Mucosa of stomach (tissue), 1 donor: Measurements from ENCODE around the gene CDCA7.
"Not testable (repeated sequence)": the region's sequence is repeated elsewhere in the genome, so short reads cannot be mapped to it uniquely, and the experiment has no call there.

ENCODE experiments used
- H3K27me3 ChIP-seq: one replicate; pipeline ENCODE4 v1.7.0; 2013; ENCODE audit warnings: mild to moderate bottlenecking, low read length; ENCODE audit not compliant: control insufficient read depth, insufficient read depth
- H3K36me3 ChIP-seq: one replicate; pipeline ENCODE4 v1.7.0; 2013; ENCODE audit warnings: low read length; ENCODE audit not compliant: control insufficient read depth, insufficient read depth
- H3K4me1 ChIP-seq: one replicate; pipeline ENCODE4 v1.7.0; 2013; ENCODE audit warnings: mild to moderate bottlenecking, low read length; ENCODE audit not compliant: control insufficient read depth, insufficient read depth
- H3K4me3 ChIP-seq: one replicate; pipeline ENCODE4 v1.7.0; 2013; ENCODE audit warnings: low read length
- H3K9ac ChIP-seq: one replicate; pipeline ENCODE4 v1.7.0; 2013; ENCODE audit warnings: mild to moderate bottlenecking, low read length, moderate library complexity
- H3K9me3 ChIP-seq: one replicate; pipeline ENCODE4 v1.7.0; 2013; ENCODE audit warnings: mild to moderate bottlenecking, low read length, moderate library complexity; ENCODE audit not compliant: control insufficient read depth
- donor health status: Pancreatic carcinoma.

CDCA7 gene

DNA sequence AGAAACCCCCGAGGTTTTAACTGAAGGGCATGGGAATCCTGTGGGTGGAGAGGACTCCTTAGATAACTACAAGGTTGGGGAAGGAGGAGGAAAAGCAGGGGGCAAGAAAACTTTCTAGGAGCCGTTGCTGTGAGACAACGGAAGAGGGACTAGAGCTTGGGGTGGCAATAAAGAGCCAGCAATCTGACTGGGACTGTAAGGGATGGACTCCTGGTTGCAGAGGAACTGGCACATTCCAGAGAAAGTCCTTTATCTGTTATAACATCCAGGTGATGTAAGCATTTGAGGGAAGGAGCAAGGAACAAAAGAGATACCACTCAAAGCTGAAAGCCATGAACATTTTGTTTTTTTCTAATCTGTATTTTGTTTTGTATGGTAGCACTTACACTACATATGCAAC, 16.4 kb downstream of the CDCA7 start:
- no peaks in the 10 kb centered on the region for H3K9me3 ChIP-seq
- no peak overlapping the region for H3K9ac ChIP-seq
- H3K4me3 ChIP-seq, result no peak overlapping the region
- H3K4me1 ChIP-seq, result no peaks in the 10 kb centered on the region
- no peaks in the 10 kb centered on the region for H3K36me3 ChIP-seq
- H3K27me3 ChIP-seq, result no peaks in the 10 kb centered on the region

GRCh38 chr2:173373290-173373689, 18.6 kb downstream of the CDCA7 start:
- H3K4me3 ChIP-seq, result no peak overlapping the region
- no peaks in the 10 kb centered on the region for H3K4me1 ChIP-seq
- no peaks in the 10 kb centered on the region for H3K27me3 ChIP-seq
- H3K9me3 ChIP-seq, result no peaks in the 10 kb centered on the region
- no peaks in the 10 kb centered on the region for H3K36me3 ChIP-seq
- no peak overlapping the region for H3K9ac ChIP-seq

GRCh38 chr2:173374634-173375033, 20.0 kb downstream of the CDCA7 start:
- Histone ChIP-seq H3K36me3 (no peaks in the 10 kb centered on the region), H3K9ac (no peak overlapping the region)

GRCh38 chr2:173385534-173385933, 30.9 kb downstream of the CDCA7 start:
- H3K27me3 ChIP-seq, H3K4me1 ChIP-seq: not testable (repeated sequence)

More at GRCh38 chr2:173374634-173375033, 20.0 kb downstream of the CDCA7 start:
- Histone ChIP-seq H3K9me3 (no peaks in the 10 kb centered on the region), H3K4me1 (no peaks in the 10 kb centered on the region), H3K27me3 (no peaks in the 10 kb centered on the region), H3K4me3 (no peak overlapping the region)

GRCh38 chr2:173386021-173386737, 31.5 kb downstream of the CDCA7 start:
- H3K4me3 ChIP-seq, result no peak overlapping the region
- no peaks in the 10 kb centered on the region for H3K36me3 ChIP-seq
- no peaks in the 10 kb centered on the region for H3K4me1 ChIP-seq

More at GRCh38 chr2:173385534-173385933, 30.9 kb downstream of the CDCA7 start:
- H3K4me3 ChIP-seq, H3K9me3 ChIP-seq, H3K36me3 ChIP-seq, H3K9ac ChIP-seq: not testable (repeated sequence)

GRCh38 chr2:173386738-173387065, 32.0 kb downstream of the CDCA7 start:
- Histone ChIP-seq H3K9ac (no peak overlapping the region), H3K4me1 (no peaks in the 10 kb centered on the region), H3K27me3 (peaks cover 3% of the 10 kb centered on the region), H3K4me3 (no peak overlapping the region), H3K9me3 (no peaks in the 10 kb centered on the region), H3K36me3 (no peaks in the 10 kb centered on the region)

More at GRCh38 chr2:173386021-173386737, 31.5 kb downstream of the CDCA7 start:
- H3K27me3 ChIP-seq, result peaks cover 3% of the 10 kb centered on the region
- H3K9ac ChIP-seq, result no peak overlapping the region
- H3K9me3 ChIP-seq, result no peaks in the 10 kb centered on the region

DNA sequence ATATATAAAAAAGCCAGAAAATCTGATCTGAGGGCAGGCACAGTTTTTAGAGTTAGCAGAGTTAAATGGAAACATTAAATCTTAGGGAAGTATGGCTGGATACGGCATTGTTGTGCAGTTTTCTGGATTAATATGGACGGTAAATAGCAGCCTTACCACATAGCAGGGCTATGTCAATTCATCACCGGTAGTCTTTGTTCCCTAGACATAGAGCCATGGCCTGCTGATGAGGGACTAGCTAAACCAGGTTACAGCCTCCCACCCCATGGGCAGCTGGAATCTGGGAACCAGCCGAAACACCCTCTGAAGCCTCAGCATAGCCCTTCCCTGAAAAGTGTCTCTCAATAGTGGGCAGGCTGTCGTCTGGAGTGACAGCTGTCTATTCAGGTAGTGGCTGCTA, 32.4 kb downstream of the CDCA7 start:
- H3K27me3 ChIP-seq, result peaks cover 3% of the 10 kb centered on the region
- no peak overlapping the region for H3K4me3 ChIP-seq
- H3K36me3 ChIP-seq, result no peaks in the 10 kb centered on the region
- H3K9me3 ChIP-seq, result no peaks in the 10 kb centered on the region
- H3K9ac ChIP-seq, result no peak overlapping the region
- no peaks in the 10 kb centered on the region for H3K4me1 ChIP-seq

DNA sequence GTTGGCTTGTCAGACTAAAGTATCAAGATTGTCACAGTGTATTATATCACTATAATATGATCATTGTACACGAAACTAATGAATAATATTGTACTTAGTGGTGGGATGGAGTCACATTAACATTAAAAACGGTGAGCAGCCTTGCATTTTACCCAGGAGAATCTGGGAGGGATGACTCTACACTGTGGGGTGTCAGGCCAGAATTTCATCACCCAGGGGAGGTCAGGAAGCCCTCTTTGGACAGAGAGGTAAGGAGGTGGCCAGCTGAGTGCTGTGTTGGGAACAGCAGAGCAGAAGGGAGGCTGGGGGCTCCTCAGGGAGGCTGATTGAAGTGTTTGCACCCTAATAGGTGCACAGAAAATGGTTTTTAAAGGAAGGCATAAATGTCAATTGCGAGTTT, 33.0 kb downstream of the CDCA7 start:
- H3K4me1 ChIP-seq, result no peaks in the 10 kb centered on the region
- H3K36me3 ChIP-seq, result no peaks in the 10 kb centered on the region
- no peak overlapping the region for H3K9ac ChIP-seq
- peaks cover 3% of the 10 kb centered on the region for H3K27me3 ChIP-seq
- no peaks in the 10 kb centered on the region for H3K9me3 ChIP-seq
- no peak overlapping the region for H3K4me3 ChIP-seq

- no peaks in the 10 kb centered on the region for H3K4me1 ChIP-seq
- H3K9me3 ChIP-seq, result no peaks in the 10 kb centered on the region
- no peaks in the 10 kb centered on the region for H3K36me3 ChIP-seq
- peaks cover 3% of the 10 kb centered on the region for H3K27me3 ChIP-seq
- H3K4me3 ChIP-seq, result no peak overlapping the region
- no peak overlapping the region for H3K9ac ChIP-seq
These were observed 34.1 kb downstream of the CDCA7 start for GRCh38 chr2:173388795-173389194.

GRCh38 chr2:173390036-173390435, 35.4 kb downstream of the CDCA7 start:
- Histone ChIP-seq H3K4me1 (no peaks in the 10 kb centered on the region), H3K4me3 (no peak overlapping the region), H3K27me3 (peaks cover 3% of the 10 kb centered on the region), H3K9ac (no peak overlapping the region), H3K36me3 (no peaks in the 10 kb centered on the region), H3K9me3 (no peaks in the 10 kb centered on the region)

DNA sequence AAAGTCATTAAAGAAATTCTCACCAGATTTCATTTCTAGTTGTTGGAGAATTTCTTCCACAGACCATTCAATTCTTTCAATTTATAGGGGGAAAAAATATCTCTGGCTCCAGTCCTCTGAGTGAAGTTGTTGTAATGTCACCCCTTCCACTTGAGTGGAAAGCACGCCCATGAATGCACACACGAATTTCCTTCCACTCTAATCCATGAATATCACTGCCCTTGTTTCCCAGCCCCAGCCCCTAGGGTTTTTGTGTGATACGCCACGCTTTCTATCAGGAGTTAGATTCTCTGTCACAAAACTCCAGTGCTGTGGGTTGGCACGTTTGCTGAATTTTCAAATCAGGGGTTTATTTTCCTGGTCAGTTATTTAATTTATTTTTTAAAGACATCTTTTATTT, 38.1 kb downstream of the CDCA7 start:
- H3K4me1 ChIP-seq, result no peaks in the 10 kb centered on the region
- H3K27me3 ChIP-seq, result peaks cover 3% of the 10 kb centered on the region
- no peaks in the 10 kb centered on the region for H3K9me3 ChIP-seq
- H3K9ac ChIP-seq, result no peak overlapping the region
- H3K4me3 ChIP-seq, result no peak overlapping the region
- H3K36me3 ChIP-seq, result no peaks in the 10 kb centered on the region

DNA sequence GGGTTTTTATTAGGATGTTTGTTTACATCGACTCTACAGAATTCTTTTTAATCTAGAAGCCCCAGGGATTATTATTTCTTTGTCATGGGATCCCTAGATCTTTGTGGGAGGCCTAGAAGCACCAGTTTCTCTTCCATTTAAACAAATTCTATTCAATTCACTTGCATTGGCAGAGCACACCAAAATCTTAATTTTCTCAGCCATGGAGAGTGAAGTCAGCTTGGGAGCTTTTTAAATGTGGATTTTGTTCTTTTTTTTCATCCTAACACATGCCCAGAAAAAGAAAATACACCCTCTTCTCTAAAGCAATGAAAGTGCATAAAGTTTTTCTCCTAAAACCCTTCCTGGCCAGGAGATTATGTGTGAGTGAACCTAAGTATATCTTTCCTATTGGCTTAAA, 38.5 kb downstream of the CDCA7 start:
- Histone ChIP-seq H3K4me1 (no peaks in the 10 kb centered on the region), H3K36me3 (no peaks in the 10 kb centered on the region), H3K9me3 (no peaks in the 10 kb centered on the region), H3K4me3 (no peak overlapping the region), H3K9ac (no peak overlapping the region), H3K27me3 (peaks cover 3% of the 10 kb centered on the region)

GRCh38 chr2:173393636-173394035, 39.0 kb downstream of the CDCA7 start:
- Histone ChIP-seq H3K9me3 (no peaks in the 10 kb centered on the region), H3K27me3 (peaks cover 3% of the 10 kb centered on the region), H3K9ac (no peak overlapping the region), H3K4me3 (no peak overlapping the region), H3K4me1 (no peaks in the 10 kb centered on the region), H3K36me3 (no peaks in the 10 kb centered on the region)
